Activated CD8-positive, alpha-beta T cell treated with anti-CD3 and anti-CD28 coated beads for 36 hours (primary cell): ENCODE measurements around the gene NAT16. TPM values are rescaled to one million over a fixed set of nuclear protein-coding genes. Genes with fewer than 3 reads are reported as not detected.

Experiments
- ATAC-seq: fragments of 200-7000 bp; cut with Tn5 transposase; one replicate; pipeline ENCODE4 v1.10.0; 2021; ENCODE audit warnings: mild to moderate bottlenecking, moderate library complexity
- CTCF ChIA-PET: fragments of 350-600 bp; sonication (Branson Sonifier 250); formaldehyde crosslinking; loops from one replicate; lab custom pipeline; 2021; ENCODE audit warnings: antibody characterized with exemption; lab: Charles Lee
- POLR2A ChIA-PET: fragments of 350-600 bp; sonication (Branson Sonifier 250); formaldehyde crosslinking; loops from one replicate; lab custom pipeline; 2021; ENCODE audit warnings: antibody characterized with exemption; lab: Charles Lee
- DNase-seq: peaks from one replicate; pipeline ENCODE4 v3.0.0-alpha.2; 2020
- H3K27ac Mint-ChIP-seq: one replicate; pipeline ENCODE4 v1.8.0; 2021; ENCODE audit warnings: mild to moderate bottlenecking, mixed read lengths
- H3K27me3 Mint-ChIP-seq: one replicate; pipeline ENCODE4 v1.8.0; 2021; ENCODE audit warnings: mixed read lengths
- H3K36me3 Mint-ChIP-seq: one replicate; pipeline ENCODE4 v1.8.0; 2021; ENCODE audit warnings: low read depth, mixed read lengths
- H3K4me1 Mint-ChIP-seq: one replicate; pipeline ENCODE4 v1.8.0; 2021; ENCODE audit warnings: low read depth, mixed read lengths
- H3K4me3 Mint-ChIP-seq: one replicate; pipeline ENCODE4 v1.8.0; 2021; ENCODE audit warnings: mild to moderate bottlenecking, moderate library complexity, mixed read lengths
- H3K9me3 Mint-ChIP-seq: one replicate; pipeline ENCODE4 v1.8.0; 2021; ENCODE audit warnings: mixed read lengths
- CTCF ChIP-seq: fragments of 200-600 bp; IDR thresholded peaks from one replicate; pipeline ENCODE4 v1.8.0; 2022; ENCODE audit warnings: antibody characterized with exemption, mild to moderate bottlenecking
- intact Hi-C: fragments of 100-400 bp; cut with micrococcal nuclease; formaldehyde crosslinking; loops from one replicate; pipeline ENCODE4 v1.10.0; 2022
- total RNA-seq, 2 experiments: library from RNA; stranded (reverse); gene quantifications; one replicate each; pipeline ENCODE4 v1.2.3, GENCODE V29; 2021

Gene NAT16
- total RNA-seq, 2 experiments from 2014 or later, result not detected

GRCh38 chr7:101175664-101176063, 4.4 kb downstream of the NAT16 start:
- peaks cover 36% of the 10 kb centered on the region for H3K4me1 Mint-ChIP-seq
- ATAC-seq (no peak), DNase-seq (no peak)
- ChIA-PET POLR2A (no interaction called here), CTCF (interaction anchor here (5.5 to 7.7 kb wide), 2 partner anchors 16 to 32 kb away, joined by 40 to 56 read pairs; no protein-coding TSS in a partner anchor)
- no peaks in the 10 kb centered on the region for H3K9me3 Mint-ChIP-seq
- H3K27ac Mint-ChIP-seq, result no peak overlapping the region
- H3K36me3 Mint-ChIP-seq, result no peaks in the 10 kb centered on the region
- peaks cover 64% of the 10 kb centered on the region for H3K27me3 Mint-ChIP-seq
- intact Hi-C loops, result no loop called here
- no peak overlapping the region for H3K4me3 Mint-ChIP-seq
- TF ChIP-seq CTCF, result no peak

GRCh38 chr7:101174322-101174854, 5.7 kb downstream of the NAT16 start:
- POLR2A ChIA-PET, result interaction anchor here (1.6 to 2.1 kb wide), 2 partner anchors 12 to 27 kb away, joined by 3 to 5 read pairs; no protein-coding TSS in a partner anchor
- CTCF ChIA-PET, result interaction anchor here (0.9 to 7.7 kb wide), 8 partner anchors 9 to 108 kb away, joined by 3 to 56 read pairs (median 6); partner anchors contain the start of gene VGF
- Mint-ChIP-seq H3K27ac (no peak overlapping the region), H3K4me1 (peaks cover 43% of the 10 kb centered on the region), H3K36me3 (no peaks in the 10 kb centered on the region), H3K4me3 (peak overlapping the region; percentile 54), H3K9me3 (no peaks in the 10 kb centered on the region), H3K27me3 (peaks cover 74% of the 10 kb centered on the region)
- intact Hi-C loops, result no loop called here
- no peak for TF ChIP-seq CTCF
- DNase-seq (no peak), ATAC-seq (peak; percentile 5)

- Mint-ChIP-seq H3K27me3 (peaks cover 74% of the 10 kb centered on the region), H3K9me3 (no peaks in the 10 kb centered on the region), H3K4me1 (peaks cover 45% of the 10 kb centered on the region), H3K36me3 (no peaks in the 10 kb centered on the region), H3K27ac (no peak overlapping the region), H3K4me3 (peak overlapping the region; percentile 54)
- ATAC-seq (peak; percentile 89), DNase-seq (peak; percentile 82)
- TF ChIP-seq CTCF, result no peak
- ChIA-PET POLR2A (interaction anchor here (1.6 to 2.1 kb wide), 2 partner anchors 11 to 26 kb away, joined by 3 to 5 read pairs; no protein-coding TSS in a partner anchor), CTCF (interaction anchor here (0.9 to 7.7 kb wide), 9 partner anchors 8 to 70 kb away, joined by 3 to 56 read pairs (median 6); partner anchors contain the start of genes VGF and ZNHIT1)
- intact Hi-C loops, result no loop called here
Measured at GRCh38 chr7:101173752-101174244, 6.3 kb downstream of the NAT16 start.

- H3K9me3 Mint-ChIP-seq, result no peaks in the 10 kb centered on the region
- no peak overlapping the region for H3K27ac Mint-ChIP-seq
- H3K36me3 Mint-ChIP-seq, result no peaks in the 10 kb centered on the region
- ChIA-PET POLR2A (interaction anchor here (1.6 to 2.1 kb wide), 2 partner anchors 10 to 26 kb away, joined by 3 to 5 read pairs; no protein-coding TSS in a partner anchor), CTCF (interaction anchor here (0.9 to 7.7 kb wide), 9 partner anchors 7 to 71 kb away, joined by 3 to 56 read pairs (median 6); partner anchors contain the start of genes VGF and ZNHIT1)
- peaks cover 75% of the 10 kb centered on the region for H3K27me3 Mint-ChIP-seq
- peaks cover 51% of the 10 kb centered on the region for H3K4me1 Mint-ChIP-seq
- ATAC-seq (peak; percentile 6), DNase-seq (peak; percentile 45)
- peak overlapping the region; percentile 9 for H3K4me3 Mint-ChIP-seq
- no peak for TF ChIP-seq CTCF
- intact Hi-C loops, result no loop called here
Measured at GRCh38 chr7:101172854-101173751, 7.0 kb downstream of the NAT16 start.
